Stimulated activated CD4-positive, alpha-beta T cell treated with anti-CD3 and anti-CD28 coated beads, Interleukin-1b, Interleukin-23, amount 100 ng/mL, for 24 hours (primary cell): ENCODE measurements around the gene CAPNS1.
"Not testable (repeated sequence)": the region's sequence is repeated elsewhere in the genome, so short reads cannot be mapped to it uniquely, and the experiment has no call there.

Experiments used
- DNase-seq, 4 experiments: peaks; one replicate each; pipeline ENCODE4 v3.0.0-alpha.2; 2020; ENCODE audit warnings: low read depth in 4 of 4, low spot score in 1 of 4

The CAPNS1 gene

GRCh38 chr19:36113894-36114720, 25.8 kb upstream of the CAPNS1 start:
- no peak for DNase-seq

- peak; percentile 92 to 100 (median 98) for DNase-seq
These were observed 25.0 kb upstream of the CAPNS1 start, which contains the start of gene POLR2I for GRCh38 chr19:36114721-36115452. Gene POLR2I (minus strand): TSS chr19:36114875. CDS start chr19:36114856, 19 bp downstream.

DNA sequence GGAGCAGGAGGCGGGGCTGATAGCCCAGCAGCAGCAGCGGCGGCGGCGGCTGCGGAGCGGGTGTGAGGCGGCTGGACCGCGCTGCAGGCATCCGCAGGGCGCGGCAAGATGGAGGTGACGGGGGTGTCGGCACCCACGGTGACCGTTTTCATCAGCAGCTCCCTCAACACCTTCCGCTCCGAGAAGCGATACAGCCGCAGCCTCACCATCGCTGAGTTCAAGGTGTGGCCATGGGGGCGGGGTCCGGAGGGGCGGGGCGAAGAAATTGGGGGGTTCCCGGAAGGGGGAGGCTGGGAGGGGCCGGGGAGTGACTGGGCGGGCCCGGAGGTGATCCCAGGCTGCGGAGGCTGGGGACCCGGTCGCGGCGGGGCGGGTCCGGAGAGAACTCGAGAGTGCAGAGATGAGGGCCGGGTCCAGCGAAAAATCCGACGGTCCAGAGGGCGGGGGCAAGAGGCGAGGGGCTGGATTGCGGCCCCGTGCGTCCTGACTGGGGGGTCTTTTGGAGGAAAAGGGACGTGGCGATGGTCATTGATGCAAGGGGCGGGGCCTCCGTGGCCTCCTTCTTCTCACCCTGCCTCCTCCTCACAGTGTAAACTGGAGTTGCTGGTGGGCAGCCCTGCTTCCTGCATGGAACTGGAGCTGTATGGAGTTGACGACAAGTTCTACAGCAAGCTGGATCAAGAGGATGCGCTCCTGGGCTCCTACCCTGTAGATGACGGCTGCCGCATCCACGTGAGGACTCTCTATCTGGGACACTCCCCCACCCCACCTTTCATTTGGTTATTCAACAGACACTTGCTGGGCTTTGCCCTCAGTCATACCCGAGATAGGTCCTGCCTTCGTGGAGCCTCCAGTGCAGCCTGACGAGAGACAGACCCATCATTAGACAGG, 24.2 kb upstream of the CAPNS1 start, which contains the start of gene TBCB:
Gene TBCB, plus strand, starts transcription at position 16 of the 891 bp plus-strand sequence. Its CDS starts 93 bp downstream, at position 109.
- peak; percentile 84 to 94 (median 89) for DNase-seq

DNA sequence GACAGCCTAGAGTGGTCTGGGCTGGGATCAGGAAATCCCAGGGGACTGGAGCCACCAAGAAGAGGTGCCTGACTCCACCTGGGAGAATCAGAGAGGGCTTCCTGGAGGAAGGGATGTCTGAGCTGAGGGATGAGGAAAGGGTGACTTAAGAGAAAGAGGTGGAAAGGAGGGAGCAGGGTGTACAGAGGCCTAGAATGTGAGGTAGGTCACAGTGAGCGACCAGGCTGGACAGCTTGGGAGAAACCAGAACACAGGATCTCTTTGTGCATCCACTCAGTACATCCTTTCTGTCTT, 23.6 kb upstream of the CAPNS1 start:
- no peak for DNase-seq

- DNase-seq: no peak
These were observed 19.5 kb upstream of the CAPNS1 start for GRCh38 chr19:36120092-36120983.

DNA sequence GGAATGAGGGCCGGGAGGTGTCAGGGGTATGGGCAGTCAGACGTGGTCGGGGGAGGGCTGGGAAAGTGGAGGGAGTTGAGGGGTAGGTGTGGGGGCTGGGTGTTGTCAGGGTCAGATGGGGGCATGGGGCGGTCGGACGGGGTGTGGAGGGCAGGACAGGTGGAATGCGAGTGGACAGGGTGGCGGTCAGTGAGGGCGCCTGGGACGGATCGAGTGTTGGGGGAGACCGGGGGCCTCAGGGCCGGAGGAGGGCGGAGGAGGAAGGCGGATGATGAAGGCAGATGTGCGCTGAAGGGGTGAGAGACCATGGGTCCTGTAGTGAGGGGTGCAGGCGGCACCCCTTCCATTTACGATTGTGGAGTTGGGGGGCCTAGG, 18.9 kb upstream of the CAPNS1 start:
- DNase-seq: no peak

GRCh38 chr19:36121486-36122124, 18.3 kb upstream of the CAPNS1 start:
- DNase-seq: no peak

DNA sequence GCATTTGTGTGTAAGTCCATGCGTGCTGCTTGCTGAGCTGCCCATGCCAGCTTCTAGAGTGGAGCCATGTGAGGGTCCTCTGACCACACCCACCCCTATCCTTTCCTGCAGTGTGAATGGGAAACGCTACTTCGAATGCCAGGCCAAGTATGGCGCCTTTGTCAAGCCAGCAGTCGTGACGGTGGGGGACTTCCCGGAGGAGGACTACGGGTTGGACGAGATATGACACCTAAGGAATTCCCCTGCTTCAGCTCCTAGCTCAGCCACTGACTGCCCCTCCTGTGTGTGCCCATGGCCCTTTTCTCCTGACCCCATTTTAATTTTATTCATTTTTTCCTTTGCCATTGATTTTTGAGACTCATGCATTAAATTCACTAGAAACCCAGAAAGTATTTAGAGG, 14.3 kb upstream of the CAPNS1 start:
- DNase-seq: no peak

DNA sequence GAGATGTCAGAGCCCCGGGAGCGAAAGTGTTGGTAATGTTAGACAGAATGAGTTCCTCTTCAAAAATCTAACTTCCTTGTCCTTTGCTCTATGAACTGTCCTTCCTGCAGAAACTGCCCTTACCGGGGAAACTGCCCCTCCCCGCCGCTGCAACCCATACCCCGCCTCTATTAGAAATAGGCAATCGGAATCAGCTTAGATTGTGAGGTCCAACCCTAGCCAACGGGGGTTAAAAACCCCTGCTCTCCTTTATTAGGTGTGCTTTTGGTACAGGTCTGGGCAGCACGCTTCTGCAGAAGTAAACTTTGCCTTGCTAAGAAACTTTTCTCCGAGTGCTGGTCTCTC, 11.5 kb upstream of the CAPNS1 start:
- DNase-seq: no peak

- DNase-seq: not testable (repeated sequence)
These were observed 8.6 kb upstream of the CAPNS1 start for GRCh38 chr19:36131221-36131620.

GRCh38 chr19:36134867-36135266, 5.0 kb upstream of the CAPNS1 start:
- DNase-seq: not testable (repeated sequence)

DNA sequence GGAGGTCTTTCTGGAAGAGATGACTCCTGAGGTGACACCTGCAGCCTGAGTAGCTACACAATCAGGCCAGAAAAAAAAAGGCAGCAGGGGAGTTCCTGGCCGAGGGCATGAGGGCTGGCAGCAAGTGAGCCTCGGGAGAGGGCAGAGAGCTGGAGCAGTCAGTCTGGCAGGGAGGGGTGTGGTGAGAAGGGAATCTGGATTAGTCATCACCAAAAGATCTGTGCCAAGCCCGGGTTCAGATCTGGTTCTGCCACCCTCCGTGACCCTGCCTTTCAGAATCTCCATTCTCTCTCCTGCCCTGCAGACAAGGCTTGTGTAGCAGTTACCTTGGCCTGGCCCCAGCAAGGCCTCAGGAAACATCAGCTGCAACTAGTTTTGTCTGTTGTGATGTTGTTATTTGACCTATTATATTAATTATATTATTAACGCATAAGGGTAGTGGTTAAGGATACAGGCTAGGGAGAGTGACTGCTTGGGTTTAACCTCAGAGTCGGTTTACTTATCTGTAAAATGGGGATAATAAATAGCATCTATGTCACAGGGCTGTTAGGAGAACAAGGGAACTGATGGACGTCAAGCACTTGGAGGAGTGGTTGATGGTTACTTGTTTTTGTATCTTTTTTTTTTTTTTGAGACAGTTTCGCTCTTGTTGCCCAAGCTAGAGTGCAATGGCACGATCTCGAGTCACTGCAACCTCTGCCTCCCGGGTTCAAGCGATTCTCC, 2.7 kb upstream of the CAPNS1 start:
- no peak for DNase-seq

DNA sequence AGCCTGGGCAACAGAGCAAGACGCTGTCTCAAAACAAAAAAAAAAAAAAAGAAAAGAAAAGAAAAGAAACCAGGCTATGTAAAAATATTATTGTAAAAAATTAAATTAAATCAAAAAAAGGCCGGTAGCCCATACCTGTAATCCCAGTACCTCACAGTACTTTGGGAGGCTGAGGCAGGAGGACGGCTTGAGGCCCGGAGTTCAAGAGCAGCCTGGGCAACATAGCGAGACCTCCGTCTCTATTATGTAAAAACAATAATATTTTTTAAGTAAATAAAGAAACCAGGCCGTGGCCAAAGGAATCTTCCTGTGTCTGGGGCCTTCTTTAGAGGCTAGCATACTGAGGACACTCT, 770 bp upstream of the CAPNS1 start:
- no peak for DNase-seq

DNA sequence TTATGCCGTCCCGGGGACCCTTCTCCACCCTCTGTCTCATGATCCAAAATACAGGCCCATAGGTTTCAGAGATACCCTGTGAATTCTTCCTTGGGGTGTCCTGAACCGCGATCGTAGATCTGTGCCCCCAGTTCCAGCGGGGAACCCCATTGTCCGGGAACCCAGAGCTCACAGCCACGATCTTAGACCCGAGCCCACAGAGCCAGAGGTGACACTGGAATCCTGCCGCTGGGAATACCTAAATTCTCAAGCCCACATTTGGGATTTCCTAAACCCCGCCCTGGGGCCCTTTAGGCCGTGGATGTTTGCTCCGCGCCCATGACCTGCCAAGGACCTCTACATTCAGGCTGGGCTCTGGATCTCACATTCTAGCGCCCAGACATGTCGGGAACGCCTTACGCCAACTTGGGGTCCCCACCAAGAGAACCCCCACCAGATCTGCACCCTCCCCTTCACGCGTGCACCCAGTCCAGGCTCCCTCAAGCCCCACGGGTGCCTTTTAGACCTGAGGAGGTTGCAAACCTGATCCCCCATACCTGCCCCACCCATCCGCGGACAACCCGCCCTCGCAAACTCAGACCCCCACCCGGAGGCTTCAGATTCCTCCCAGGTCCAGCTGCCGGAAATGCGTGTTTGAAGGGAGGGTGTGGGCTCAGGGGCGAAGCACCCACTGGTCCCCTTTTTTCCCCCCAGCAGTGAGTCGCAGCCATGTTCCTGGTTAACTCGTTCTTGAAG, 605 bp downstream of the CAPNS1 start:
- peak in 3 of 4 experiments; percentile 15 to 47 (median 31) for DNase-seq

DNA sequence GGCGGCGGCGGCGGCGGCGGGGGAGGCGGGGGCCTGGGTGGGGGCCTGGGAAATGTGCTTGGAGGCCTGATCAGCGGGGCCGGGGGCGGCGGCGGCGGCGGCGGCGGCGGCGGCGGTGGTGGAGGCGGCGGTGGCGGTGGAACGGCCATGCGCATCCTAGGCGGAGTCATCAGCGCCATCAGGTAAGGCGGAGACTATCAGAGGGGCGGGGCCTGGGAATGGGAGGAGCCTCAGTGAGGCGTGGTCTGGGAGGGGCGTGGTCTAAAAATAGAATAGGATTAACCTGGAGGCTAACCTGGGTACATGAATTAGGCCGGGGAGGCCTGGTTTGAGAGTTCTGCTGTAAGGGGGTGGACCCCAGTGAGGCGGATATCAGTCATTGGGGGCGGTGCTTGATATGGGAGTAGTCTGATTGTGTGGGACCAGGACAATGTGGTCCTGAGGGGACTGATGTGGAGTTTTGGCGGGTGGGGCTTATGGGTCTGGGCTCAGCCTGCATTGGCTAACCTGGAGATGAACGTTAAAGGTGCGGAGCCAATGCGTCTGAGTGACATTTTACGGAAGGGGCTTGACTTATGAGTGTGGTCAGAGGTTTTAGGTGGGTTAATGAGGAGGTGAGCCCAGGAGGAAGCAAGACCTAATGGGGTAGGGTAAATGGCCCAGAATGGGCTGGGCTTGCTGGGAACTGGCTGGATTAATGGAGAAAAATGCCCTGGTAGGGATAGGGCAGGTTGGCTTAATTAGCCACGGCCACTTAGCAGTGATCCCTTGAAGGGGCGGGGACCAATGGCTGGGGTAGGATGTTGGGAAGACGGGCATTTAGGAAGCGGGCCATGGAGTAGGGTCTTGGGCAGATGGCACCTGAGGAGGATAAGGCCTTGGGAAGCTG, 1.4 kb downstream of the CAPNS1 start:
- peak; percentile 81 to 95 (median 84) for DNase-seq

GRCh38 chr19:36142046-36142445, 2.2 kb downstream of the CAPNS1 start:
- DNase-seq: no peak

GRCh38 chr19:36142496-36142895, 2.6 kb downstream of the CAPNS1 start:
- DNase-seq: no peak

GRCh38 chr19:36144624-36145023, 4.8 kb downstream of the CAPNS1 start:
- DNase-seq: no peak
